ENCODE data around the gene CALY.
"Not testable (repeated sequence)": the region's sequence is repeated elsewhere in the genome, so short reads cannot be mapped to it uniquely, and the experiment has no call there.

CALY gene

GRCh38 chr10:133328358-133329343 is 8.0 kb downstream of the CALY start:
- DNase-seq: no peak

GRCh38 chr10:133327651-133328357 is 8.9 kb downstream of the CALY start:
- DNase-seq: no peak

GRCh38 chr10:133326745-133327650 is 9.7 kb downstream of the CALY start:
- DNase-seq: no peak

- DNase-seq: no peak
Observed at GRCh38 chr10:133326223-133326551, 10.5 kb downstream of the CALY start.

- peak; percentile 31 for DNase-seq
Observed at GRCh38 chr10:133325440-133326222, 11.1 kb downstream of the CALY start.

- no peak for DNase-seq
Observed at GRCh38 chr10:133324857-133325260, 11.8 kb downstream of the CALY start.

GRCh38 chr10:133324198-133324792 is 12.4 kb downstream of the CALY start:
- DNase-seq: peak; percentile 78

GRCh38 chr10:133322064-133322709 is 14.5 kb downstream of the CALY start:
- not testable (repeated sequence) for DNase-seq

GRCh38 chr10:133320852-133321422 is 15.8 kb downstream of the CALY start:
- DNase-seq: not testable (repeated sequence)

- peak; percentile 77 for DNase-seq
Observed at GRCh38 chr10:133318494-133319127, 18.1 kb downstream of the CALY start.

- DNase-seq: no peak
Observed at GRCh38 chr10:133316732-133317131, 20.0 kb downstream of the CALY start.

GRCh38 chr10:133316266-133316665 is 20.4 kb downstream of the CALY start:
- no peak for DNase-seq

- no peak for DNase-seq
Observed at GRCh38 chr10:133315847-133316246, 20.8 kb downstream of the CALY start.

GRCh38 chr10:133314911-133315310 is 21.8 kb downstream of the CALY start:
- no peak for DNase-seq

- no peak for DNase-seq
Observed at GRCh38 chr10:133313192-133313591, 23.5 kb downstream of the CALY start.

- DNase-seq: no peak
Observed at GRCh38 chr10:133312769-133313145, 23.9 kb downstream of the CALY start.

GRCh38 chr10:133312016-133312768 is 24.5 kb downstream of the CALY start:
- DNase-seq: no peak

GRCh38 chr10:133311570-133311969 is 25.1 kb downstream of the CALY start:
- DNase-seq: no peak

- no peak for DNase-seq
Observed at GRCh38 chr10:133310789-133311188, 25.9 kb downstream of the CALY start.

- no peak for DNase-seq
Observed at GRCh38 chr10:133310399-133310755, 26.3 kb downstream of the CALY start.
